ENCODE measurements around the gene TAB2. TPM values are rescaled to one million over a fixed set of nuclear protein-coding genes. Genes with fewer than 3 reads are reported as not detected.

TAB2 gene
- total RNA-seq, 1 experiment from 2014 or later = 45.8 TPM

- Histone ChIP-seq H3K4me3 (no peak overlapping the region), H3K9me2 (ENCODE audit: insufficient read depth) (no peaks in the 10 kb centered on the region), H3K27me3 (ENCODE audit: insufficient read depth, low read depth) (no peaks in the 10 kb centered on the region), H3K36me3 (ENCODE audit: low read depth) (0 out of 2 replicates have a peak, but pooled peaks cover 3% of the 10 kb centered on the region), H3K9me3 (ENCODE audit: insufficient read depth, low read depth) (no peaks in the 10 kb centered on the region), H3K79me2 (ENCODE audit: low read depth) (peaks cover 100% of the 10 kb centered on the region), H2AFZ (no peak overlapping the region), H4K20me1 (ENCODE audit: insufficient read depth) (peaks cover 42% of the 10 kb centered on the region), H3F3A (ENCODE audit: insufficient read depth, low read depth) (peaks cover 11% of the 10 kb centered on the region; the same call in 1 of the 2 replicates), H3K4me1 (replicated peaks; ENCODE audit: insufficient read depth) (peaks cover 63% of the 10 kb centered on the region), H3K4me2 (no peak overlapping the region), H3K27ac (peak overlapping the region; percentile 35; the same call in 1 of the 2 replicates)
- CTCF ChIA-PET = no interaction called here
- DNase-seq = no peak
- BruUV-seq (replicated peaks) = no TSS peak
- intact Hi-C loops (cut with micrococcal nuclease; ENCODE audit: unreplicated experiment) = no loop called here
- POLR2A ChIA-PET (ENCODE audit: unreplicated experiment) = no interaction called here
- no peak for TF ChIP-seq CTCF (conservative IDR thresholded peaks at IDR 0.05)
These were observed 15.7 kb downstream of the TAB2 start for GRCh38 chr6:149333266-149333620.

DNA sequence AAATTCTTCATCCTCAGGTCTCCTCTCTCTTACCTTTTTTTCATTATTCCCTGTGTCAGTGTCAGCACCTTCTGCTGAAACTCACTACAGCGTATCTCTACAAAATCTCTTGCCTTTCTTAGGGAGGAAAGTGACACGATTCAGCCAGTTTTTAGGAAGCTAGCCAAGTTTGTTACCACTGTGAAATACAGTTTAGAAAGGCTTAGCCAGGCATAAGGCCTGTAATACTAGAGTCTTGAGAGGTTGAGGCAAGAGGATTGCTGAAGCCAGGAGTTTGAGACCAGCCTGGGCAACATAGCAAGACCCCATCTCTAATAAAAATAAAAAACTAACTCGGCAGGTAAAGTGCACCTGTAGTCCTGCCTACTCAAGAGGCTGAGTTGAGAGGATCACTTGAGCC is 16.7 kb downstream of the TAB2 start:
- H3K4me3 ChIP-seq = no peak overlapping the region
- no peak overlapping the region for H2AFZ ChIP-seq
- no TSS peak for BruUV-seq (replicated peaks)
- no peaks in the 10 kb centered on the region for H3K9me2 ChIP-seq (ENCODE audit: insufficient read depth)
- intact Hi-C loops (cut with micrococcal nuclease; ENCODE audit: unreplicated experiment) = loop anchor here (1.0 kb wide), 1 partner anchor 101 kb away; no protein-coding TSS in a partner anchor
- no peaks in the 10 kb centered on the region for H3K27me3 ChIP-seq (ENCODE audit: insufficient read depth, low read depth)
- CTCF ChIA-PET = interaction anchor here (0.7 kb wide), 1 partner anchor 12 kb away, joined by 5 read pairs; no protein-coding TSS in a partner anchor
- H3K36me3 ChIP-seq (ENCODE audit: low read depth) = 0 out of 2 replicates have a peak, but pooled peaks cover 7% of the 10 kb centered on the region
- H3K4me2 ChIP-seq = peak overlapping the region; percentile 39
- POLR2A ChIA-PET (ENCODE audit: unreplicated experiment) = no interaction called here
- TF ChIP-seq CTCF (conservative IDR thresholded peaks at IDR 0.05) (no peak), EZH2 (IDR thresholded peaks at IDR 0.05; ENCODE audit: low read depth) (no peak)
- peaks cover 100% of the 10 kb centered on the region for H3K79me2 ChIP-seq (ENCODE audit: low read depth)
- H3K4me1 ChIP-seq (replicated peaks; ENCODE audit: insufficient read depth) = peaks cover 63% of the 10 kb centered on the region
- no peak for DNase-seq
- H4K20me1 ChIP-seq (ENCODE audit: insufficient read depth) = peaks cover 40% of the 10 kb centered on the region
- peak overlapping the region; percentile 62 for H3K27ac ChIP-seq
- H3F3A ChIP-seq (ENCODE audit: insufficient read depth, low read depth) = peaks cover 11% of the 10 kb centered on the region; the same call in 1 of the 2 replicates
- no peaks in the 10 kb centered on the region for H3K9me3 ChIP-seq (ENCODE audit: insufficient read depth, low read depth)

GRCh38 chr6:149334682-149335160 is 17.2 kb downstream of the TAB2 start:
- 0 out of 2 replicates have a peak, but pooled peaks cover 7% of the 10 kb centered on the region for H3K36me3 ChIP-seq (ENCODE audit: low read depth)
- H3K4me3 ChIP-seq = no peak overlapping the region
- intact Hi-C loops (cut with micrococcal nuclease; ENCODE audit: unreplicated experiment) = loop anchor here (1.0 kb wide), 1 partner anchor 101 kb away; no protein-coding TSS in a partner anchor
- H3F3A ChIP-seq (ENCODE audit: insufficient read depth, low read depth) = peaks cover 11% of the 10 kb centered on the region; the same call in 1 of the 2 replicates
- peak; percentile 46 to 68 for DNase-seq
- peak overlapping the region; percentile 39 for H3K4me2 ChIP-seq
- peaks cover 40% of the 10 kb centered on the region for H4K20me1 ChIP-seq (ENCODE audit: insufficient read depth)
- peaks cover 63% of the 10 kb centered on the region for H3K4me1 ChIP-seq (replicated peaks; ENCODE audit: insufficient read depth)
- POLR2A ChIA-PET (ENCODE audit: unreplicated experiment) = interaction anchor here (0.6 kb wide), 2 partner anchors 9 to 598 kb away, joined by 3 read pairs; no protein-coding TSS in a partner anchor
- H3K27me3 ChIP-seq (ENCODE audit: insufficient read depth, low read depth) = no peaks in the 10 kb centered on the region
- no peak for TF ChIP-seq CTCF (conservative IDR thresholded peaks at IDR 0.05)
- no peak for TF ChIP-seq EZH2 (IDR thresholded peaks at IDR 0.05; ENCODE audit: low read depth)
- peak overlapping the region; percentile 62 for H3K27ac ChIP-seq
- H2AFZ ChIP-seq = no peak overlapping the region
- no peaks in the 10 kb centered on the region for H3K9me3 ChIP-seq (ENCODE audit: insufficient read depth, low read depth)
- CTCF ChIA-PET = no interaction called here
- BruUV-seq (replicated peaks) = no TSS peak
- H3K79me2 ChIP-seq (ENCODE audit: low read depth) = peaks cover 100% of the 10 kb centered on the region
- no peaks in the 10 kb centered on the region for H3K9me2 ChIP-seq (ENCODE audit: insufficient read depth)

All from PC-9 (cell line).